ENCODE data around the gene GPR68. TPM values are rescaled to one million over a fixed set of nuclear protein-coding genes. Genes with fewer than 3 reads are reported as not detected.

Gene GPR68
- total RNA-seq, 4 donors from 2014 or later: 1.5 to 1.7 TPM; not detected in 2

- TF ChIP-seq POLR2A (IDR thresholded peaks at IDR 0.05): no peak
- no peak for TF ChIP-seq CTCF (IDR thresholded peaks at IDR 0.05)
- Histone ChIP-seq H3K9me3 (no peaks in the 10 kb centered on the region), H3K27ac (no peak overlapping the region), H3K36me3 (peaks cover 0 to 52% (median 0%) of the 10 kb centered on the region in 3 donors), H3K4me1 (peaks cover 0 to 6% (median 0%) of the 10 kb centered on the region in 4 donors), H3K27me3 (no peaks in the 10 kb centered on the region), H3K4me3 (no peak overlapping the region)
- no peak for DNase-seq
Measured at GRCh38 chr14:91273273-91273884, 28.9 kb upstream of the GPR68 start.

GRCh38 chr14:91272341-91273272 is 28.1 kb upstream of the GPR68 start:
- Histone ChIP-seq H3K9me3 (no peaks in the 10 kb centered on the region), H3K27ac (no peak overlapping the region), H3K4me1 (peaks cover 0 to 6% (median 0%) of the 10 kb centered on the region in 4 donors), H3K27me3 (no peaks in the 10 kb centered on the region), H3K36me3 (peaks cover 0 to 44% (median 0%) of the 10 kb centered on the region in 3 donors), H3K4me3 (no peak overlapping the region)
- no peak for DNase-seq
- no peak for TF ChIP-seq CTCF (IDR thresholded peaks at IDR 0.05)
- TF ChIP-seq POLR2A (IDR thresholded peaks at IDR 0.05): no peak

DNA sequence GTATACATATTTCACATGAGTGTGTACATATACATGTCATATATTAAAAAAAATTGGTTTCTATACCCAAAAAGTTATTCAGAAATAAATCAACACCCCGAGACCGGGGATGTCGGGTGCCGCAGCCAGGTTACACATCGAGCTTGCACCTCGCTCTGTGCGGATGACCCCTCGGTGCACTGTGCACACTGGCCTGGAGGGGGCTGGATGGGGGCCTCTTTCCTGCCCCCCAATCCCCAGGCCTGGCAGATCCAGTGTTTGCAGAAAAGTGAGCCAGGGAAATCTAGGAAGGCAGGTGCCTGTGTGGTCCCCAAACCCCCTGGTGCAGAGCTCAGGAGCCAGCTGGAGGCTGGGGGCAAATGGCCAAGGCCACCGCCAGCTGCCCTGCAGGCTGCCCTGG is 27.1 kb upstream of the GPR68 start:
- no peaks in the 10 kb centered on the region for H3K9me3 ChIP-seq
- H3K27me3 ChIP-seq: no peaks in the 10 kb centered on the region
- TF ChIP-seq CTCF (IDR thresholded peaks at IDR 0.05) (no peak), POLR2A (IDR thresholded peaks at IDR 0.05) (no peak)
- H3K27ac ChIP-seq: no peak overlapping the region
- peaks cover 0 to 34% (median 0%) of the 10 kb centered on the region in 3 donors for H3K36me3 ChIP-seq
- H3K4me1 ChIP-seq: peaks cover 0 to 6% (median 0%) of the 10 kb centered on the region in 4 donors
- no peak for DNase-seq
- no peak overlapping the region for H3K4me3 ChIP-seq

DNA sequence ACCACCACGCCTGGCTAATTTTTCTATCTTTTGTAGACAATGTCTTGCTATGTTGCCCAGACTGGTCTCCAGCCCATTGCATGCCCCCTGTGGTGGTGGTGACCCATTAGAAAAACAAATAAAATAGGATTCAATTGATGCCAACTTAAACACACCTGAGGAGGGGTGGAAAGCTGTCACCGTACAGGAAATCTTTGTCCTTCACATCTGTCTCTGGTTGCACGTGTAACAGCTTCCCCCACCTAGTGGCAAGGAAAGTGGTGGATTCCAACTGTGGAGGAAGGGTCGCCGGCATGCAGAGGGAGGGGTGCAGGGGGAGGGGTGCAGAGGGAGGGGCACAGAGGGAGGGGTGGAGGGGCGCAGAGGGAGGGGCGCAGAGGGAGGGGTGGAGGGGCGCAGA is 26.1 kb upstream of the GPR68 start:
- no peak overlapping the region for H3K4me3 ChIP-seq
- no peak for DNase-seq
- no peak for TF ChIP-seq POLR2A (IDR thresholded peaks at IDR 0.05)
- TF ChIP-seq CTCF (IDR thresholded peaks at IDR 0.05): no peak
- H3K4me1 ChIP-seq: peaks cover 0 to 6% (median 0%) of the 10 kb centered on the region in 4 donors
- H3K9me3 ChIP-seq: no peaks in the 10 kb centered on the region
- H3K27me3 ChIP-seq: no peaks in the 10 kb centered on the region
- H3K36me3 ChIP-seq: peaks cover 0 to 34% (median 0%) of the 10 kb centered on the region in 3 donors
- H3K27ac ChIP-seq: no peak overlapping the region

GRCh38 chr14:91270188-91270587 is 25.7 kb upstream of the GPR68 start:
- Histone ChIP-seq H3K4me3 (no peak overlapping the region), H3K36me3 (peaks cover 0 to 33% (median 0%) of the 10 kb centered on the region in 3 donors), H3K27ac (no peak overlapping the region), H3K27me3 (no peaks in the 10 kb centered on the region), H3K4me1 (peaks cover 0 to 7% (median 0%) of the 10 kb centered on the region in 4 donors), H3K9me3 (no peaks in the 10 kb centered on the region)
- DNase-seq: no peak
- no peak for TF ChIP-seq POLR2A (IDR thresholded peaks at IDR 0.05)
- TF ChIP-seq CTCF (IDR thresholded peaks at IDR 0.05): no peak
